ENCODE data around the gene NAA20. TPM values are rescaled to one million over a fixed set of nuclear protein-coding genes. Genes with fewer than 3 reads are reported as not detected.
"Not testable (repeated sequence)": the region's sequence is repeated elsewhere in the genome, so short reads cannot be mapped to it uniquely, and the experiment has no call there.

The NAA20 gene
- polyA plus RNA-seq, 1 donor: 59.3 TPM

DNA sequence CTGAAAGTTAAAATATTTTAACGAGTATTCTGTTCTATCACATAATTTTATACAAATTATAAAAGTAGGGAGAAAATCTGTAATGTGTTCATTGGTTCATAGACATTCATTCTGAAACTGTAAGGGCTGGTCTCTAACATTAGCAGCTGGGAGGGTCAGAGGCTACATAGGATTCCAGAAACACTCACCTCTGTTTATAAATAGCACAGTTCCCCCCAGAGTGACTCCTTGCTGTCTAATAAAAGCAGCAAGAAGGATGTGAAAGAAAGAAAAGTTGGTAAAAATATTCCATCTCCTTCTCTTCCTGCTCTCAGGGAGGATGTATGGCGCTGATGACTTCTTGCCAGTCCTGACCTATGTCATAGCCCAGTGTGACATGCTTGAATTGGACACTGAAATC lies 25.3 kb upstream of the NAA20 start:
- DNase-seq: no peak

- DNase-seq: no peak
These were observed 23.9 kb upstream of the NAA20 start for GRCh38 chr20:19992996-19993908.

DNA sequence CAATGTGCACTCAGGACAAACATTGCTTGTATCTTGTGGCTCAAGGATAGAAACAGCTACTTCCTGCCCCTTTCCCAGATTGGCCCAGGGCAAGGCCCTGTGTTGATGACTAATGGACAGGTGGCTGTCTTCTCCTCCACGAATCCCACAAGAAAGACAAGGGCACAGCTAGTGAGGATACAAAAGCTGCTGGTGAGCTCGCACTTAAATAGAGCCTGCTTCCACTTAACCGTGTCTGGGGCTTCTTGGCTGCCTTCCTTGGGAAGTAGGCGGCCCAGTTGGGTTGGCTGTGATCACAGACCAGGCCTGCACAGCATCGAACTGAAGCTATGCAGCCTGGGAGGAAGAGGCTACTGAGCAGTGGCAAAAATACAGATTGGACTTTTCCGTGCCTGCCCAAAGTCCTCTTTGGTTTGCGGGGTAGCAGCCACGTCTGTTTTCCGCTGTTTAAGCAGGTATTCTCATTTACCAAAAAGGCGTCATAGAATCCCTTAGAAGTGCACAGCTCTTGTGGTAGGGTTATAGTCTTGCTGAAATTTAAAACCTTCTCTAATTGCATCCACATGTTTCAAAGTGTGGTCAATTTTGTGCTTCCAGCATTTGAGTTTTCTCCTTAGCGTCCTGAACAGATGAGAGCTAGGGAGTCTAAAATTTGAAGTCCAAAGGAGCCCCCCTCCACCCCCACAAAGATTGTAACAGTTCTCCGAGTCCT lies 23.0 kb upstream of the NAA20 start:
- no peak for DNase-seq

DNA sequence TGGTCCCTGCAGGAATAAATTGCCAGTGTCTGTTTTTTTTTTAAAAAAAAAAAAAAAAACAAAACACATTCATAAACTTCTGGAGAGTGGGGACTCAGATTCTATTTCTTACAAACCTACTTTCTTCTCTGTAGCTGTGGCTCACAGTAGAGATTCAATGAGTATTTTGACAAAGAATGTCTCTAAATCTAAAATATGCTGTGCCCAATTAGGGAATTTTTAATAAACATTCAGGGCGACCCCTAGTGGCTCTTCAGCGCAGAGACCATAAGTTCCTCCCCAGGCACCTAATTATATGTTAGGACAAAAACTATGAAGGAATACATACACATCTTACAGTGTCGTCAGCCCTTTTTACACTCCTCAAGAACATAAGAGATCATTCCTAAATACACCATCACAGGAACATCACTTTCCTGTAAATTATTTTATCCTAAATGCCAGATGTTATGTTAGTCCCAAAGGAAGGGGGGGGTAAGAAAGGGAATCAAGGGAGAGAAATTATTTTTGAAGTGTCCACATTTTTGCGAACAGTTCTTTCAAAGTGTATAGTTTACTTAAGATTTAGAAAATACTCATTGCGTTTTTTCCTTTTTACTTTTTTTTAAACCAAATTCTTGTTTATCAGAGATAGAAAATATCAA lies 21.8 kb upstream of the NAA20 start:
- no peak for DNase-seq

GRCh38 chr20:19996222-19996621 lies 20.9 kb upstream of the NAA20 start:
- no peak for DNase-seq

DNA sequence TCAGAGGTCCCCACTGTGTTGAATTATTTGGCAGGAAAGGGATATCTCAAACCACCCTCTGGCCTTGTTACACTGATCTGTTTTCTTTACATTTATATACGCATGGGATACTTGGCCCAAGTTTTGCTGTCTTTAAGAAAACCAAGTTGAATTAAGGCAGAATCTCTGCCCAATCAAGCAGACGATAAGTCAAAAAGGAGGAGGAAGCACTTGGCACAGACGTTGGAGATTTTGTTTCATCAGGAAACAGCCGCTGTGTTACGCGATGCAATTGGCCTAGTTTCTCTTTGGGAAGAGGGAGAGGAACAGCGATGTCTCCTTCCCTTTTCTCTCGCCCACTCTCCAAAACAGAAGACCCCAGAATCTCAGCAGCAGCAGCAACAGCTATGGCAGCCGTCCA lies 20.2 kb upstream of the NAA20 start:
- DNase-seq: no peak

GRCh38 chr20:19998990-19999705 lies 18.0 kb upstream of the NAA20 start:
- no peak for DNase-seq

GRCh38 chr20:20000211-20000968 lies 16.8 kb upstream of the NAA20 start:
- no peak for DNase-seq

DNA sequence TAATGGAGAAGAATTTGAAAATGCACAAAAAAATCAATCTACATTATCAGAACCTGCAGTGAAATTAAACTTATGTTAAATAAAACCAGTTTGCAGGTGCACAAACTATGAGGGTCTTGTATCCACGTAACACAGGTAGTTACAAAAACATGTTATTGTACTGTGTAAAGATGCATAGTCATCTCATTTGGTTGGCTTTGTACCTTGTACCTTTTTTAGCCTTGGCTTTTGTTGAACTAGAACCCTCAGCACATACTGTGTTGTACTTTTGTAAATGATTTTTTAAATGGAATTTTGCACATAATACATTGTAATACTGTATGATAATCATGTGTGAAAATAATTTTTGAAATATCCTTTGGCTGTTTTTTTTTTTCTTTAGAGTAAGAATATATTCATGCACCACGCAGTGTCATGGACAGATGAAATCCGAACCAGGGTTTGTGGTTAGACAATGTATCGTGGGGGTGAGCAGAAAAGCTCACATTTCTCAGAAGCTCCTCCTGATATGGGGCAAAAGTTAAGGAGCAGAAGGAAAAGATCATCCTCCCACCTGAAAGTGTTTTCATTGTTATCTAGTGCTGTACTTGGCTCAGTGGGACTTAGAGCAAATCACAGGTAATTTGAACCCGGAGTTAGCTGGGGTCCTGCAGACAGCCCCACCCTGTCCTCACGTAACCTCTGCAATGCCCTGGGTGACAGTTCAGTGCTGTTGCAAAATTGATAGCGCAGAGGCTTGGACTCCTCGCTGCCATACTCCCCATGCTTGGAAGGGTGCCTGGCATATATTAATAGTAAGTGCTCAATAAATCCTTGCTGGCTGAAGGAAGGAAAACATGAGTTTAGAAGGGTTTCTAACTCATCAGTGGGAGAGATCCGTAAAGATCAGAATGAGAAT lies 14.8 kb upstream of the NAA20 start:
- no peak for DNase-seq

DNA sequence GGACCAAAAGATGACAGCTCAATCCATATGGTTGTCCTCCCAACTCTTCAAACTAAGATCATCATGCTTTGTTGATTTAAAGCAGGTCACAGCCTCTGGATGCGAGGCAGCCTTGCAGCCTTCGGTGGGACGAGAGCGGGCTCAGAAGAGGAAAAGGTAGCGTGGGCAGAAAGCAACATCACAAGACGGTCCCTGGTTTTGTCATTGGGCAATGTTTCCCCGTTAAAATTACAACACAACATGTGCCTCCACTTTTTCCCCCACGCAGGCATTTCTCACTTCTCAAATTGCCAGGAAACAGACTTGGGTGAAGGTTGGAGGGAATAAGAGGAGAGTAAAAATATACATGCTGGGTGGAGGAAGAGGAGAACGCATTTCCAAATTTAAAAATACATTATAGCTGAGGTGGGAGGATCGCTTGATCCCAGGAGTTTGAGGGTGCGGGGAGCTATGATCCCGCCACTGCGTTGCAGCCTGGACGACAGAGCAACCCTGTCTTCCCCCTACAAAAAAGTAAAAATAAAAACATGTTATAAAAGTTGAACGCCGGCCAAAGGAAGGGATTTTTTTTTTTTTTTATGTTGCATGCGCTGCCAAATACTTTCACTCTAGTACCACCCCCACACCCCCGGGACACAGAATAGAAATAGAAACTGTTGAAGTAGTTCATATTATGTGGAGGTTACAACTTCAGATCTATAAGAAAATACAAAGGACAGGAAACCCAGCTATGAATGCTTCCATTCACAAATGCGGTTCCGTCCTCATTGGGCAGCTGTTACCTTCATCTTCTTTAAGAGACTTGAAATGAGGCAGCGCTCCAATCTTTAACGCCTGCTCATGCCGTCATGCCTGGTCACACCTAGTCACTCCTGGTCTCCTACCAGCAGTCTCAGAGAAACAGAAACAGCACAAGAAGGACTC lies 13.9 kb upstream of the NAA20 start:
- peak; percentile 72 for DNase-seq

- DNase-seq: not testable (repeated sequence)
These were observed 13.2 kb upstream of the NAA20 start for GRCh38 chr20:20003955-20004322.

DNA sequence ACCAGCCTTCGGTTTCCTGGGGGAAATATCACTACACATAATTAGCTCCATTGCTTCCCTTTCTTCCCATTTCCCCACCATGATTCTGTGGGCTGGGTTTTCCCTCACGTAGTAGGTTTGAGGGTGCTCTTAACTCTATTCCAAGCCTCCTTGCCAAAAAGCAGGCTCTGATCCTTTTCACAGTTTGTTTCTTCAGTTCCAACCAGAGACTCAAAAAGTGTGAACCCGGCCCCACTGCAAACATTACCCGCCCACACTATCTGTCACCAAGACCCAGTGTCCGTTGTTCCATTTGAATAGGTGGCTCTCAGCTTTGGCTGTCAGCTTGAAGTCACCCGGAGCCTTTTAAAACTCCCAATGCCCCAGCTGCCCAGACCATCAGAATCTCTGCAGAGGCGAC lies 11.8 kb upstream of the NAA20 start:
- DNase-seq: no peak

- no peak for DNase-seq
These were observed 7.3 kb upstream of the NAA20 start for GRCh38 chr20:20009784-20010253.

DNA sequence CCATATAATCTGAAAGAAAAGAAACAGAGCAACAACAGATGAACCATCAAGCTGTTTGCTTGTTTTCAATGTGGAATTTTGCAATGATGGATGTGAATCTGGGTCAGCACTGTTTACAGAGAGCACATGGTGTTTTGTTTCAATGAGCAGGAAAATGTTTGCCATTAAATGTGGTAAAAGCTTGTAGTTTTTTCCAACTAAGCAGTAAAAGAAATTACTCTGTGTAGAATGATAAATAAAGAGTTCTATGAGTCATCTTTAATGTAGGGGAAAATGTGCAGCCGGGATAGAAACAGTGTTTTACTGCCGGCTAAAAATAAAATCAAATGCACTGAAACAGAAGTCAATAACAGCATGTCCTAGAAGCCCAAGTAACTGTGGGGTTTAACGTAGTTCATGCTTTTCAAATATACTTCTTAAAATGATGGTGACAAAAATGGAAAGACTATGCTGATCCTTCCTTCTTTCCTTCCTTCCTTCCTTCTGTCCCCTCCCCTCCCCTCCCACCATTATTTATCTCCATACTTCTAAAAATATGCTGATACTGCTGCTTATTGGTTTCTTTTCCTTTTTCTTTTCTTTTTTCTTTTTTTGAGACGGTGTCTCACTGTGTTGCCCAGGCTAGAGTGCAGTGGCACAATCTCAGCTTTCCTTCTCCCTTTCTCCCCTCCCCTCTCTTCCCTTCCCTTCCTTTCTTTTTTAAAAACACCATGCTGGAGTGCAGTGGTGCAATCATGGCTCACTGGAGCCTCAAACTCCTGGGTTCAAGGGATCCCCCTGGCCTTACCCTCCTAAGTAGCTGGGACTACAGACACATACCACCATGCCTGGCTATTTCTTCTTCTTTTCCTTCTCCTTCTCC lies 6.3 kb upstream of the NAA20 start:
- no peak for DNase-seq

- no peak for DNase-seq
These were observed 4.6 kb upstream of the NAA20 start for GRCh38 chr20:20012541-20012940.

- no peak for DNase-seq
These were observed 2.5 kb upstream of the NAA20 start for GRCh38 chr20:20014659-20015058.

GRCh38 chr20:20017844-20018185 lies 653 bp downstream of the NAA20 start:
- no peak for DNase-seq

GRCh38 chr20:20018366-20018765 lies 1.2 kb downstream of the NAA20 start:
- DNase-seq: no peak

GRCh38 chr20:20019123-20019522 lies 2.0 kb downstream of the NAA20 start:
- no peak for DNase-seq

Data from hindlimb muscle (tissue), 1 donor.